IPS DF 4.7 (cell line): Measurements from ENCODE around the gene RAC3.

Experiments
- DNase-seq: peaks from one replicate; pipeline ENCODE4 v3.0.0-alpha.2; 2013; ENCODE audit warnings: low spot score; ENCODE audit errors: extremely low read depth

RAC3 gene

DNA sequence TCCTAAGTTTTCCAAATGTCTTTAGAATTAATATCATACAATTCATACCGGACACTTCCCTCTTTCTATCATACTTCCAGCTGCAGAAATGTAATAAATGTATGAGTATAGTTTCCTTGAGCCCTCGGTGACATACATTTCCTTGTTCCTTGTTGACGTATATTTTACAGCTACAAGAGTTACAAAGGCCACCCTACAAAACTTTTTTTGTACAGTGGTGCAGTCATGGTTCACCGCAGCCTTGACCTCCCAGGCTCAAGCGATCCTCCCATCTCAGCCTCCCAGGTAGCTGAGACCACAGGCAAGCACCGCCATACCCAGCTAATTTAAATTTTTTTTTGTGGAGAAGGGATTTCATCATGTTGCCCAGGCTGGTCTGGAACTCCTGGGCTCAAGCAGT is 41.3 kb downstream of the RAC3 start:
- DNase-seq = no peak

DNA sequence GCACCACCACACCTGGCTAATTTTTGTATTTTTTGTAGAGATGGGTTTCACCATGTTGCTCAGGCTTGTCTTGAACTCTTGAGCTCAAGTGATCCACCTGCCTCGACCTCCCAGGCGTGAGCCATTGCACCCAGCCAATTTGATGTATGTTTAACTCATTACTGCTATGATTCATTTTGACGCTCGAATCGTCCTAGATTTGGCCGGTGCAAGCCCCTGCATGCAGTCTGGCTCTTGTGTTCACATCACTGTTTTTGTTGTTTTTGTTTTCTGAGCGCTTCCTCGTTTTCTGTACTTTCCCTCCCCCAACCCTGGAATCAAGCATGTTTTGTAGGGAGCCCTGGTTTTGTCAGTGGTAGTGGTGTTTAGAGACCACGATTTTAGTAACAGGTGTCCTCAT is 42.0 kb downstream of the RAC3 start:
- DNase-seq = no peak

DNA sequence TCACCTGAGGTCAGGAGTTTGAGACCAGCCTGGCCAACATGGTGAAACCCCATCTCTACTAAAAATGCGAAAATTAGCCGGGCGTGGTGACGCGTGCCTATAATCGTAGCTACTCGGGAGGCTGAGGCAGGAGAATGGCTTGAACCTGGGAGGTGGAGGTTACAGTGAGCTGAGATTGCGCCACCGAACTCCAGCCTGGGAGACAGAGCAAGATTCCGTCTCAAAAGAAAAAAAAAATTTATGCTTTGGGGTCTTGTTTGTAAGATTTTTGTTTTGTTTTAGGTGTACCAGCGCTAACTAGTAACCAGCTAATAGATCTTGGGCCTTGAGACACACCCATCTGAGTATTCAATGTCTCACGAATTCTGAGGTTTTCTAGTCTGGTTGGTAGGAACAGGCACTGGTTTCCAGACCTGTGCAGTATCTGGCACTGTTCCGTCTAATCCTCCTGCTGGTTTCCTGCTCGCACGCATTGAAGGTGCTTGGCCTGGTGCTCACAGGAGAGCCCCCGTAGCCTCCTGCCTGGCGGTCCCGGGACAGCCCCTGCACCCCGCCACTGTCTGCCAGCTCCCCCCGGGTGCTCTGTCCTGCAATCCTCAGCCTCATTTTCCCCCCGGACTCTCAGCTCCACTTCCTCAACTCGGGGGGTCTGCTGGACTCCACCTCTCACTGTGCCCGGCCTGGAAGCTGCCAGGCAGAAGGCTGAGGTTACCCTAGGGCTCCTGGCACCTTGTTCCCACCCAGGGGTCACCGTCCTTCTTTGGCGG is 44.7 kb downstream of the RAC3 start:
- DNase-seq = no peak

DNA sequence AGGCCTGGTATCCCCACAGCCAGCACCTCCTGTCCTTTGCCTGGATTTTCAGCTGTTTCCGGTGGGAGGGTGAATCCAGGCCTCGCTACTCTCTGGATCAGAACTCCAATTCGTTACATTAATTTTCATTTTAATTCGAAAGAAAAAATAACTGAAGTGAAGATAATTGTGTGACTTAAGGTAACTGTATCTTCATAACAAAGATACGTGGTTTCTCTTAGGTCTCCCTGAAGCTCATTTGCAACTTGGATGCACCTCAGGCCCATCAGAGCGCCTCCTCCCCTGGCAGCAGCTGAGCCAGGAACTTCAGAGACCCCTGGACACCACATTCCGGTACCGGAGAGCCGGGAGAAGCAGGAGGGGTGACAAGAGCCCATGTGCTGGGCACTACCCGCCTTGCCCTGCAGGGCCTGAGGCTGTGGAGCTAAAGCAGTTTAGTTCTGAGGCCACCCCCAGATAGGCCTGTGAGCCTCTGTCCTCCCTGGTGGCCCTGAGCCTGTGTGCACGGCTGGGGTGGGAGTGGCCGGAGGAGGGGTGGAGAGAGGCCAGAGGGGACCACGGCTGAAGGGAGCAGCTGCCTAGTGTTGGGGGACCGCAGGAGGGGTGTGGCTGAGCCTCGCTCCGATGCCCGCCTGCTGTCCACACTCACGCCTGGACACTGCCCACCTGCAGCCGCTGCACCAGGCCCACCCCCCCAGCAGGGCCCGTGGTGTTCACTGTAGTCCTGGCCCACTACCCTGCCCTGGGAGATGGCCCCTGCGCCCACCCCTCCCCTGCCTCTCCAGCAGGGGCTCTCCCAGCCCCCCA is 45.5 kb downstream of the RAC3 start:
- no peak for DNase-seq

DNA sequence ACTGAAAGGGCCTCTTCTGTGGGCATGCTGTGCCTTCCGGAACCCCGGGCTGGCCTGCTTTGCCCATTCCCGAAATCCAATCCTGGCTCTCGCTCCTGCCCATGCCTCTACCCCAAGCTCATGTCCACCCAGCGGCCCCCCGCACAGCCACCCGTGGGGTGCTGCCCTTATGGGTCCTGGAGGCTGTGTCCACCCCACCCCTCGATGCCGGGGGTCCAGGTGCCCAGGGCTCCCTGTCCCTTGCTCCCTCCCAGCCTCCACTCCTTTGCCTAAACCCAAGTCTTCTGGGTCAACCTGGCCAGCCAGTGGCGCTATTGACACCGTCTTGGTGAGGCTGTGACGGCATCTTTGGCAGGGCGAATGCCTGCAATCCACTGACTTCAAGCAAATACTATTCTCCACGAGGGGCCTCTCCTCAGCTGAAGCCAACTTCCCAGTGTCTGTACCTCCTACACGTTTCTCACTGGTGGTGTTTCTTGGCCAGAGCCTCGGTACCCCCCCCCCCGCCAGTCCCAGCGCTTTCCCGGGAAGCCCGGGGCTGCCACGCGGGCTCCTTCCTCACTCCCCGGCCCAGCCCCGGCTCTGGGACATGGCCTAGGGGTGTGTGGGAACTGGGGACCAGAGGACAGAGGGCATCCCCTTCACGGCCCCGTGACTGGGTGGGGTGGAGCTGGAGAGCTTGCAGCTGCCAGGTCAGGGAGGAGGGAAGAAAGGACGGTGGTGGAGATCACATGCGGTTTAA is 46.3 kb downstream of the RAC3 start:
- no peak for DNase-seq

DNA sequence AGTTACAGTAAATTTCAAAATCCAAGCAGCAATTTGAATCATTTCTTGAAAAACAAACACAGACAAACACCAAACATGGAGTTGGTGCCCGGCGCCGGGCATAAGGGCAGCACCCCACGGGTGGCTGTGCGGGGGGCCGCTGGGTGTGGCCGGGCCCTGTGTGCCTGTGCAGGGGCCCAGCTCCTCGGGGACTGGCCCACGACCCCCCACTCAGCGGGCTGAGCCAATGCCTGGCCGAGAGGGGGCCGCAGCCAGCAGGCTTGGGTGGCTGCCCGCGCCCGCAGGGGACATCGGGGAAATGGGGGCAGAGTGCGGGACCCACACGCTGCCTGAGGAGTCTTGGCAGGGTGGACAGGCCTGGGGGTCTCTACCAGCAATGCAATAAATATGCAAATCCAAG is 47.0 kb downstream of the RAC3 start:
- DNase-seq = no peak

DNA sequence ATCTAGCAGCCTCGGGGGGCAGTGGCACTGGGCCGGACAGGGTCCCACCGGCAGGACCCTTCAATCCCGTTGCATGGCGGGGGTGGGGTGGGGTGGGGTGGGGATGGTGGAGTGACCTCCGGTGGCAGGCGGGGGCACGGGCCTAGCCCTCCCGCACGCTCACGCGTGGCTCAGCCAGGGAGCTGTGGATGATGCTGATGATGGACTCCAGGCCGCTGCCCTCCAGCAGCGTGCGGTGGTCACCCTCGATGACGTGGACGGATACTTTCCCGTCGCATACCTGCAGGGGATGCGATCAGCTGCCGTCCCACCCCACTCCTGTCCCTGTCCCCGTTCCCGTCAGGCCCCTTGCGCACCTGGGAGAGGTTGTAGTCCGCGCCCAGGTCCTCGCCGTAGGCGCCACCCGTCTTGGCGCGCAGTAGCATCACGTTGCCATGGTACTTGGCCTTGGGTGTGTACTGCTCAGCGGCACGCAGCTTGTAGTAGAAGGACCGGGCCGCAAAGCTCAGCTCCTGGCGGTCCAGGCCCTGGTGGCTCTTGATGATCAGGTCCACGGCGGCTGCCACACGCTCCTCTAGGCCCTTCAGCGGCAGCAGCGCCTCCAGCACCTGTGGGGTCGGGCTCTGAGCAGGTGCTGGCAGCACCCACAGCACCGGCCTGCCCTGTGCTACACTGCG is 47.7 kb downstream of the RAC3 start:
- DNase-seq = no peak

DNA sequence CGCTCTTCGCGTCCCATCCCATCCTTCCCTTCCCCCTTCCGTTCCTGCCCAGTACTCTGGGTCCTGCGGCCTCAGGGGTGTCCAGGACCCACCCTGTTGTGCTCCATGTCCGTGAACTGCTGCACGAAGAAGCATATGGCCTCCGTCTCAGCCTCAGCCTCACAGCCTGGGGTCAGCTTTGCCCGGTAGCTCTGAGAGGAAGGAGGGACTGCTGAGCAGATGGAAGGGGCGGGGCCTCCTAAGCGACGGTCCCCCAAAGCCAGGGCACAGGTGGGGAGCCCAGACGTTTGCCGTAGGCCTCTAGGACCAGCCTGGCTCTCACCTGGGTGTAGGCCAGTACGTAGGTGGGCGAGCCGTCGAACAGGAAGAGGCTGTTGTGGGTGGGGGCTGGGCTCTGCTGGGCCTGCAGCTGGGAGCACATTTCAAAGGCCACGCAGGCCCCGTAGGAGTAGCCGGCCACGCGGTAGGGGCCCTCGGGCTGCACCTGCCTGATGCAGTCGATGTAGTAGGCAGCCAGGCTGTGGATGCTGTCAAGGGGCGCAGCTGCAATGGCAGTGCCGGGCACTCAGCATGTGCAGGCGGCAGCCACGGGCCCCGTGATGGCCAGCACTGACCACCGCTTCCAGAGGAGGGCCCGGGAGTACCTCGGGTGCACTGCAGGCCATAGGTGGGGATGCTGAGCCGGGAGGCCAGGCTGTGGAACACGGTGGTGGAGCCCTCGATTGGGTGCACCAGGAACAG is 48.7 kb downstream of the RAC3 start:
- no peak for DNase-seq

DNA sequence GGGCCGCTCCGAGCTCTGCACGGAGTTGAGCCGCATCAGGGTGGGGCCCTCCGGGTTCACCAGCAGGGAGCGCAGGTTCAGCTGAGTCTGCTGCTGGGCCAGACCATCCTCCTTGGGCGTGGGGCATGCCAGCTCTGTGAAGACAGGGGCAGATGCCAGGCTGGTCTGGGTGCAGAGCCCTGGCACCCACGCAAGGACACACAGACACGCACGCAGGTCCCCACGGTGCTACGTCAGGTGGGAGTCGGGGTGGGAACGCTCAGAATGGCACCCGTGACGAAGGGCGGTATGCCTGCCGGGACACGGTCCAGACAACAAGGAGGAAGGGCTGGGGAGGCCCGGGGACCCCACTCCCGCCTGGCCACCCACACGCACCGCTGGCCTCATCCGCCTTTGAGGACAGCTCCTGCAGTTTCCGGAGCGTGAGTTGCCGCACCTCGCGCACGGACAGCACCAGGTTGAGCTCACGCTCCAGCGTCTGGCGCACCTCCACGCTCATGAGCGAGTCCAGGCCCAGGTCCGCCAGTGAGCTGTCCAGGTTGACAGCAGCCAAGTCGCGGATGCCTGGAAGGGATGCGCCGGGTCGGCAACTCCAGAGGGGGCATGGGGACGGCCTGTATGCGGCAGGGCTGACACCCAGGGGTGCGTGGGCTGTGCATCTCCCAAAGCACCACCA is 49.4 kb downstream of the RAC3 start:
- DNase-seq = no peak

DNA sequence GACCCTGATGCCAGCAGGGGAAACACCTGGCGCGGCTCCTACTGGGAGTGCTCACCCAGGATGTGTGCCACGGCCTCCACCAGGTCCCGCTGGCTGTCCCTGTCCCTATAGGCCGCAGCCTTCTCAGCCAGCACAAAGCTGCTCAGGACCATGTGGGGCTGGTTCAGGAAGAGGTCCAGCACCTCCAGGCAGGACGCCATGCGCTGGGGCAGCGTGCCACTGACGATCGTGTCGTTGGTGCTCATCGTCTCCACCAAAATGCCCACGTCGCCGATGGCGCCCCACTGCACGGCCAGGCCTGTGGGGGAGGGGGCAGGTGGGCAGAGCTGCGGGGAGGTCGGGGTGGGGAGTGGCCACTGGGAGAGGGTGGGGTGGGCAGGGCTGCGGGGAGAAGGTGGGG is 50.1 kb downstream of the RAC3 start:
- no peak for DNase-seq

DNA sequence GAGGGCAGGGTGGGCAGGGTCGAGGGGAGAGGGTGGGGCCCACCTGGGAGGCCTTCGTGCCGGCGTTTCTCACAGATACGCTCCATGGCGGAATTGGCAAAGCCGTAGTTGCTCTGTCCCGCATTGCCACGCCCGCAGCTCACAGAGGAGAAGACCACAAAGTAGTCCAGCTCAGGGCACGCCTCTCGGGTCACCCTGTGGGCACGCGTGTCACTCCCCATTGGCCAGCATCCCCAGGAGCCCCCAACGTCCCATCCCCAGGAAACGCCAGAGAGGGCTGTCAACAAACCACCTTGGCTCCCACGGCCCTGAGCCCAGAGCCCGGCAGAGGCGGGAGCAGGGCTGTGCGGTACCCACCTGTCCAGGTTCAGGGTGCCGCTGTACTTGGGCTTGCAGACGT is 50.5 kb downstream of the RAC3 start:
- no peak for DNase-seq

DNA sequence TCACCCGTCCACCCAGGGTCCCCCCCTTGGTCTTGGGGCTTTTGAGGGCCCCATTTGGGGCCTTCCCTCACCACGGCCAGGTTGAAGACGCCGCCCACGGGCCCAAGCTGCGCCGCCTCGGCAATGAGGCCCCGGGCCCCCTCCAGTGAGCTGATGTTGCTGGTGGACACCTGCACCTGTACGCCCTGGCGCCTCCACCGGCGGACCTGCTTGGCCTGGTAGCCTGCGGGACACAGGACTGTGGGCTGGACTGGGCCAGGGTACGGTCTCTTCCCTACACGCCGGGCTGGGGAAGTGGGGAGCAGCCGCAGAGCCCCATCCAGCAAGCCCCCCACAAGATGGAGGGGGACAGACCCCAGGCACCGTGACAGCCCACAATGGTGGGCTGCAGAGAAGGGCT is 51.0 kb downstream of the RAC3 start:
- DNase-seq = no peak

DNA sequence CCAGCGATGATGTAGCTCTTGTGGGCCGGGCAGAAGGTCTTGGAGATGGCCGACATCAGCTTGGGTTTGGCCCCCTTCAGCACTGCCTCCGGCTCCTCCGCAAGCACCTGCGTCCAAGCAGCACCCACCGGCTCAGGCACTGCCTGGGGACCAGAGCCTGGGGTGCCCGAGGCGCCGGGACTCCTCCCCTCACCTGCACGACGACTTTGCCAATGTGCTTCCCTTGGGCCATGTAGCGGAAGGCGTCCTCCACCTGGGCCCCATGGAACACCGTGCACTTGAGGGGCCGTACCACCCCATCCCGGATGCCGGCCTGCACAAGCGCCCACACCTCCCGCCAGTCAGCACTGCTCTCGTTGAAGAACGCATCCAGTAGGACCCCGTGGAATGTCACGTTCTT is 51.5 kb downstream of the RAC3 start:
- no peak for DNase-seq
